GM23338 (cell line): ENCODE data around the gene OMD. TPM values are rescaled to one million over a fixed set of nuclear protein-coding genes. Genes with fewer than 3 reads are reported as not detected.

ENCODE experiments used
- ATAC-seq: fragments of 200-7000 bp; cut with Tn5 transposase; 3 replicates; pipeline ENCODE4 v1.9.1; 2020
- DNase-seq: peaks from one replicate; pipeline ENCODE4 v3.0.0-alpha.2; 2015; ENCODE audit warnings: low spot score
- H2AFZ ChIP-seq: fragments of 200-600 bp; sonication (generic); 2 replicates; pipeline ENCODE4 v1.8.0; 2016; ENCODE audit warnings: antibody characterized with exemption, mild to moderate bottlenecking, moderate library complexity
- H3F3A ChIP-seq: fragments of 200-600 bp; sonication (generic); replicated peaks from 2 replicates; pipeline ENCODE4 v1.8.0; 2017; ENCODE audit warnings: antibody characterized with exemption, mixed run types, low read depth
- H3K27ac ChIP-seq: fragments of 200-600 bp; sonication (generic); 2 replicates; pipeline ENCODE4 v1.6.1; 2016; ENCODE audit warnings: low read depth
- H3K27me3 ChIP-seq: fragments of 200-600 bp; sonication (generic); 2 replicates; pipeline ENCODE4 v1.8.0; 2016; ENCODE audit warnings: mild to moderate bottlenecking, mixed run types, moderate library complexity; ENCODE audit not compliant: insufficient read depth
- H3K36me3 ChIP-seq: fragments of 200-600 bp; sonication (generic); 2 replicates; pipeline ENCODE4 v1.8.0; 2016; ENCODE audit warnings: mild to moderate bottlenecking; ENCODE audit not compliant: insufficient read depth
- H3K4me1 ChIP-seq: fragments of 200-600 bp; sonication (generic); 2 replicates; pipeline ENCODE4 v1.8.0; 2016; ENCODE audit warnings: mild to moderate bottlenecking, moderate library complexity; ENCODE audit not compliant: insufficient read depth
- H3K4me2 ChIP-seq: fragments of 200-600 bp; sonication (generic); 2 replicates; pipeline ENCODE4 v1.7.1; 2017; ENCODE audit warnings: mixed run types
- H3K4me3 ChIP-seq: fragments of 200-600 bp; sonication (generic); 2 replicates; pipeline ENCODE4 v1.6.1; 2016; ENCODE audit warnings: mixed run types
- H3K79me2 ChIP-seq: fragments of 200-600 bp; sonication (generic); replicated peaks from 2 replicates; pipeline ENCODE4 v1.8.0; 2017; ENCODE audit warnings: mild to moderate bottlenecking; ENCODE audit not compliant: insufficient read depth
- H3K9me2 ChIP-seq: fragments of 200-600 bp; sonication (generic); 2 replicates; pipeline ENCODE4 v1.8.0; 2017; ENCODE audit not compliant: insufficient read depth
- H4K20me1 ChIP-seq: fragments of 200-600 bp; sonication (generic); replicated peaks from 2 replicates; pipeline ENCODE4 v1.8.0; 2017; ENCODE audit warnings: mild to moderate bottlenecking; ENCODE audit not compliant: insufficient read depth
- H3K27ac Mint-ChIP-seq: 2 replicates; pipeline ENCODE4 v1.8.0; 2020; ENCODE audit warnings: inconsistent platforms, mild to moderate bottlenecking, moderate library complexity, mixed read lengths
- H3K27me3 Mint-ChIP-seq: 3 replicates; pipeline ENCODE4 v1.8.0; 2022; ENCODE audit warnings: low read depth, mild to moderate bottlenecking, moderate library complexity, mixed read lengths, inconsistent platforms; ENCODE audit not compliant: insufficient read depth, poor library complexity
- H3K36me3 Mint-ChIP-seq: 3 replicates; pipeline ENCODE4 v1.8.0; 2021; ENCODE audit warnings: low read depth, mild to moderate bottlenecking, inconsistent platforms, moderate library complexity, mixed read lengths
- H3K4me1 Mint-ChIP-seq: 3 replicates; pipeline ENCODE4 v1.8.0; 2020; ENCODE audit warnings: mild to moderate bottlenecking, inconsistent platforms, mixed read lengths
- H3K4me3 Mint-ChIP-seq: 3 replicates; pipeline ENCODE4 v1.8.0; 2021; ENCODE audit warnings: moderate library complexity, mild to moderate bottlenecking, inconsistent platforms, mixed read lengths
- H3K9me3 Mint-ChIP-seq: 3 replicates; pipeline ENCODE4 v1.8.0; 2020; ENCODE audit warnings: moderate library complexity, mild to moderate bottlenecking, inconsistent platforms, mixed read lengths
- CREB1 ChIP-seq: fragments of 250-450 bp; sonication (Bioruptor Pico); IDR thresholded peaks from 2 replicates; pipeline ENCODE4 v1.5.0; 2020; ENCODE audit warnings: low read depth, mild to moderate bottlenecking, moderate library complexity
- EZH2 ChIP-seq: fragments of 200-600 bp; sonication (generic); IDR thresholded peaks from one replicate; pipeline ENCODE4 v1.8.0; 2017; ENCODE audit warnings: antibody characterized with exemption, mild to moderate bottlenecking, low read depth; ENCODE audit not compliant: unreplicated experiment
- EZH2phosphoT487 ChIP-seq: fragments of 200-600 bp; sonication (generic); IDR thresholded peaks from one replicate; pipeline ENCODE4 v1.8.1; 2018; ENCODE audit warnings: antibody characterized with exemption; ENCODE audit not compliant: unreplicated experiment
- JUNB ChIP-seq: IDR thresholded peaks from one replicate; pipeline ENCODE4 v1.6.1; 2016; ENCODE audit warnings: antibody characterized with exemption; ENCODE audit not compliant: unreplicated experiment
- NANOG ChIP-seq: IDR thresholded peaks from 2 replicates; pipeline ENCODE4 v1.6.1; 2016; ENCODE audit warnings: antibody characterized with exemption, borderline replicate concordance
- POLR2AphosphoS5 ChIP-seq: IDR thresholded peaks from 2 replicates; pipeline ENCODE4 v1.6.1; 2016; ENCODE audit warnings: antibody characterized with exemption, low read depth
- STAT1 ChIP-seq: IDR thresholded peaks from one replicate; pipeline ENCODE4 v1.6.1; 2016; ENCODE audit warnings: antibody characterized with exemption; ENCODE audit not compliant: unreplicated experiment
- ZNF114 ChIP-seq: fragments of 250-450 bp; sonication (Bioruptor Pico); IDR thresholded peaks from 2 replicates; pipeline ENCODE4 v1.5.0; 2020; ENCODE audit warnings: mild to moderate bottlenecking, moderate library complexity
- ZNF331 ChIP-seq: fragments of 250-450 bp; sonication (Bioruptor Pico); IDR thresholded peaks from 2 replicates; pipeline ENCODE4 v1.5.0; 2020; ENCODE audit warnings: low read depth, mild to moderate bottlenecking, moderate library complexity
- polyA plus RNA-seq: library from polyadenylated mRNA; unstranded; fragments of >200 nt; fragmentation: Nextera tagmentation; extraction: Ambion mirVana; gene quantifications from 2 replicates; pipeline ENCODE4 v1.2.1, GENCODE V29; 2016
- total RNA-seq: library from RNA; depleted of rRNA; stranded (reverse); fragments of >200 nt; shearing (Covaris generic); gene quantifications from 2 replicates; pipeline ENCODE4 v1.2.3, GENCODE V29; 2014
- TF ChIP-seq, protein P1 (sequence below): IDR thresholded peaks from one replicate; pipeline ENCODE4 v1.6.1; 2018; ENCODE audit warnings: antibody characterized with exemption; ENCODE audit not compliant: unreplicated experiment
- TF ChIP-seq, protein P2 (sequence below): fragments of 250-450 bp; sonication (Bioruptor Pico); IDR thresholded peaks from 2 replicates; pipeline ENCODE4 v1.5.0; 2020; ENCODE audit warnings: mild to moderate bottlenecking, moderate library complexity
- TF ChIP-seq, protein P3 (sequence below): IDR thresholded peaks from 2 replicates; pipeline ENCODE4 v1.6.1; 2016; ENCODE audit warnings: antibody characterized with exemption
- TF ChIP-seq, protein P4 (sequence below), 2 experiments: fragments of 200-600 bp in 1 of 2; sonication (generic) in 1 of 2; conservative IDR thresholded peaks; 2 replicates each; pipeline versions ENCODE4 v1.5.1 to v1.6.1; 2016 to 2017; ENCODE audit warnings: antibody characterized with exemption in 2 of 2, low read depth in 2 of 2, mild to moderate bottlenecking in 2 of 2, moderate library complexity in 1 of 2

The OMD gene
- total and polyA plus RNA-seq, 2 experiments from 2014 or later: 1.1 TPM; not detected in 1

DNA sequence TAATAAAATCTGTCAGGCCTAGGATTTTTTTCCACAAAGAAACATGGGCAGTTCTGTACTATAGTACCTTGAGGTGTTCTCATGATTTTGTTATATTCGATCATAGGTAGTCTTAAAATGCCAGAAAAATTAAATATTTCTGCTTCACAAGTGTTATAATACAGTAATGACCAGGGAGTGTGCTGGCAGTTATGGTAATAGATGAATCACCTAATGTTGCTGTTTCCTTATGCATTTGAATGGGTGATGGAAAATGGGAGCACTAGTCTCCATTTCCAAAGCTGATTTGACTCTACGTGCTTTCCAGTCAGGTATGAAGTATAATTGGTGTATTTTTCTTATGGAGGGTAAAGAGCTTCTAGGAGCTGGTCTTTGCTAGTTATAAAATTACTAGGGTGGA, 43.7 kb downstream of the OMD start:
- H3K9me3 Mint-ChIP-seq: no peaks in the 10 kb centered on the region; the same call in 2 of the 3 replicates
- H3K36me3 ChIP-seq: no peaks in the 10 kb centered on the region
- H3K79me2 ChIP-seq: no peaks in the 10 kb centered on the region
- H3K9me2 ChIP-seq: no peaks in the 10 kb centered on the region
- H4K20me1 ChIP-seq: no peaks in the 10 kb centered on the region
- no peaks in the 10 kb centered on the region for H3K27me3 Mint-ChIP-seq
- no peak overlapping the region for H3K27ac Mint-ChIP-seq
- H3K4me1 Mint-ChIP-seq: peaks cover 40% of the 10 kb centered on the region
- H3K4me2 ChIP-seq: no peak overlapping the region; the same call in 1 of the 2 replicates
- TF ChIP-seq ZNF331 (no peak), ZNF114 (CRISPR knock-in tag) (no peak), EZH2 (no peak), STAT1 (no peak), POLR2AphosphoS5 (no peak), EZH2phosphoT487 (no peak), CREB1 (no peak), NANOG (no peak), JUNB (no peak)
- TF ChIP-seq, protein P1, sequence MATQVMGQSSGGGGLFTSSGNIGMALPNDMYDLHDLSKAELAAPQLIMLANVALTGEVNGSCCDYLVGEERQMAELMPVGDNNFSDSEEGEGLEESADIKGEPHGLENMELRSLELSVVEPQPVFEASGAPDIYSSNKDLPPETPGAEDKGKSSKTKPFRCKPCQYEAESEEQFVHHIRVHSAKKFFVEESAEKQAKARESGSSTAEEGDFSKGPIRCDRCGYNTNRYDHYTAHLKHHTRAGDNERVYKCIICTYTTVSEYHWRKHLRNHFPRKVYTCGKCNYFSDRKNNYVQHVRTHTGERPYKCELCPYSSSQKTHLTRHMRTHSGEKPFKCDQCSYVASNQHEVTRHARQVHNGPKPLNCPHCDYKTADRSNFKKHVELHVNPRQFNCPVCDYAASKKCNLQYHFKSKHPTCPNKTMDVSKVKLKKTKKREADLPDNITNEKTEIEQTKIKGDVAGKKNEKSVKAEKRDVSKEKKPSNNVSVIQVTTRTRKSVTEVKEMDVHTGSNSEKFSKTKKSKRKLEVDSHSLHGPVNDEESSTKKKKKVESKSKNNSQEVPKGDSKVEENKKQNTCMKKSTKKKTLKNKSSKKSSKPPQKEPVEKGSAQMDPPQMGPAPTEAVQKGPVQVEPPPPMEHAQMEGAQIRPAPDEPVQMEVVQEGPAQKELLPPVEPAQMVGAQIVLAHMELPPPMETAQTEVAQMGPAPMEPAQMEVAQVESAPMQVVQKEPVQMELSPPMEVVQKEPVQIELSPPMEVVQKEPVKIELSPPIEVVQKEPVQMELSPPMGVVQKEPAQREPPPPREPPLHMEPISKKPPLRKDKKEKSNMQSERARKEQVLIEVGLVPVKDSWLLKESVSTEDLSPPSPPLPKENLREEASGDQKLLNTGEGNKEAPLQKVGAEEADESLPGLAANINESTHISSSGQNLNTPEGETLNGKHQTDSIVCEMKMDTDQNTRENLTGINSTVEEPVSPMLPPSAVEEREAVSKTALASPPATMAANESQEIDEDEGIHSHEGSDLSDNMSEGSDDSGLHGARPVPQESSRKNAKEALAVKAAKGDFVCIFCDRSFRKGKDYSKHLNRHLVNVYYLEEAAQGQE: no peak
- TF ChIP-seq, protein P2, sequence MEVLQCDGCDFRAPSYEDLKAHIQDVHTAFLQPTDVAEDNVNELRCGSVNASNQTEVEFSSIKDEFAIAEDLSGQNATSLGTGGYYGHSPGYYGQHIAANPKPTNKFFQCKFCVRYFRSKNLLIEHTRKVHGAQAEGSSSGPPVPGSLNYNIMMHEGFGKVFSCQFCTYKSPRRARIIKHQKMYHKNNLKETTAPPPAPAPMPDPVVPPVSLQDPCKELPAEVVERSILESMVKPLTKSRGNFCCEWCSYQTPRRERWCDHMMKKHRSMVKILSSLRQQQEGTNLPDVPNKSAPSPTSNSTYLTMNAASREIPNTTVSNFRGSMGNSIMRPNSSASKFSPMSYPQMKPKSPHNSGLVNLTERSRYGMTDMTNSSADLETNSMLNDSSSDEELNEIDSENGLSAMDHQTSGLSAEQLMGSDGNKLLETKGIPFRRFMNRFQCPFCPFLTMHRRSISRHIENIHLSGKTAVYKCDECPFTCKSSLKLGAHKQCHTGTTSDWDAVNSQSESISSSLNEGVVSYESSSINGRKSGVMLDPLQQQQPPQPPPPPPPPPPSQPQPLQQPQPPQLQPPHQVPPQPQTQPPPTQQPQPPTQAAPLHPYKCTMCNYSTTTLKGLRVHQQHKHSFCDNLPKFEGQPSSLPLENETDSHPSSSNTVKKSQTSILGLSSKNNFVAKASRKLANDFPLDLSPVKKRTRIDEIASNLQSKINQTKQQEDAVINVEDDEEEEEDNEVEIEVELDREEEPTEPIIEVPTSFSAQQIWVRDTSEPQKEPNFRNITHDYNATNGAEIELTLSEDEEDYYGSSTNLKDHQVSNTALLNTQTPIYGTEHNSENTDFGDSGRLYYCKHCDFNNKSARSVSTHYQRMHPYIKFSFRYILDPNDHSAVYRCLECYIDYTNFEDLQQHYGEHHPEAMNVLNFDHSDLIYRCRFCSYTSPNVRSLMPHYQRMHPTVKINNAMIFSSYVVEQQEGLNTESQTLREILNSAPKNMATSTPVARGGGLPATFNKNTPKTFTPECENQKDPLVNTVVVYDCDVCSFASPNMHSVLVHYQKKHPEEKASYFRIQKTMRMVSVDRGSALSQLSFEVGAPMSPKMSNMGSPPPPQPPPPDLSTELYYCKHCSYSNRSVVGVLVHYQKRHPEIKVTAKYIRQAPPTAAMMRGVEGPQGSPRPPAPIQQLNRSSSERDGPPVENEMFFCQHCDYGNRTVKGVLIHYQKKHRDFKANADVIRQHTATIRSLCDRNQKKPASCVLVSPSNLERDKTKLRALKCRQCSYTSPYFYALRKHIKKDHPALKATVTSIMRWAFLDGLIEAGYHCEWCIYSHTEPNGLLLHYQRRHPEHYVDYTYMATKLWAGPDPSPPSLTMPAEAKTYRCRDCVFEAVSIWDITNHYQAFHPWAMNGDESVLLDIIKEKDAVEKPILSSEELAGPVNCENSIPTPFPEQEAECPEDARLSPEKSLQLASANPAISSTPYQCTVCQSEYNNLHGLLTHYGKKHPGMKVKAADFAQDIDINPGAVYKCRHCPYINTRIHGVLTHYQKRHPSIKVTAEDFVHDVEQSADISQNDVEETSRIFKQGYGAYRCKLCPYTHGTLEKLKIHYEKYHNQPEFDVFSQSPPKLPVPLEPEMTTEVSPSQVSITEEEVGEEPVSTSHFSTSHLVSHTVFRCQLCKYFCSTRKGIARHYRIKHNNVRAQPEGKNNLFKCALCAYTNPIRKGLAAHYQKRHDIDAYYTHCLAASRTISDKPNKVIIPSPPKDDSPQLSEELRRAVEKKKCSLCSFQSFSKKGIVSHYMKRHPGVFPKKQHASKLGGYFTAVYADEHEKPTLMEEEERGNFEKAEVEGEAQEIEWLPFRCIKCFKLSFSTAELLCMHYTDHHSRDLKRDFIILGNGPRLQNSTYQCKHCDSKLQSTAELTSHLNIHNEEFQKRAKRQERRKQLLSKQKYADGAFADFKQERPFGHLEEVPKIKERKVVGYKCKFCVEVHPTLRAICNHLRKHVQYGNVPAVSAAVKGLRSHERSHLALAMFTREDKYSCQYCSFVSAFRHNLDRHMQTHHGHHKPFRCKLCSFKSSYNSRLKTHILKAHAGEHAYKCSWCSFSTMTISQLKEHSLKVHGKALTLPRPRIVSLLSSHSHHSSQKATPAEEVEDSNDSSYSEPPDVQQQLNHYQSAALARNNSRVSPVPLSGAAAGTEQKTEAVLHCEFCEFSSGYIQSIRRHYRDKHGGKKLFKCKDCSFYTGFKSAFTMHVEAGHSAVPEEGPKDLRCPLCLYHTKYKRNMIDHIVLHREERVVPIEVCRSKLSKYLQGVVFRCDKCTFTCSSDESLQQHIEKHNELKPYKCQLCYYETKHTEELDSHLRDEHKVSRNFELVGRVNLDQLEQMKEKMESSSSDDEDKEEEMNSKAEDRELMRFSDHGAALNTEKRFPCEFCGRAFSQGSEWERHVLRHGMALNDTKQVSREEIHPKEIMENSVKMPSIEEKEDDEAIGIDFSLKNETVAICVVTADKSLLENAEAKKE (CRISPR knock-in tag): no peak
- TF ChIP-seq, protein P3, sequence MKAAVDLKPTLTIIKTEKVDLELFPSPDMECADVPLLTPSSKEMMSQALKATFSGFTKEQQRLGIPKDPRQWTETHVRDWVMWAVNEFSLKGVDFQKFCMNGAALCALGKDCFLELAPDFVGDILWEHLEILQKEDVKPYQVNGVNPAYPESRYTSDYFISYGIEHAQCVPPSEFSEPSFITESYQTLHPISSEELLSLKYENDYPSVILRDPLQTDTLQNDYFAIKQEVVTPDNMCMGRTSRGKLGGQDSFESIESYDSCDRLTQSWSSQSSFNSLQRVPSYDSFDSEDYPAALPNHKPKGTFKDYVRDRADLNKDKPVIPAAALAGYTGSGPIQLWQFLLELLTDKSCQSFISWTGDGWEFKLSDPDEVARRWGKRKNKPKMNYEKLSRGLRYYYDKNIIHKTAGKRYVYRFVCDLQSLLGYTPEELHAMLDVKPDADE: no peak
- TF ChIP-seq, protein P4, sequence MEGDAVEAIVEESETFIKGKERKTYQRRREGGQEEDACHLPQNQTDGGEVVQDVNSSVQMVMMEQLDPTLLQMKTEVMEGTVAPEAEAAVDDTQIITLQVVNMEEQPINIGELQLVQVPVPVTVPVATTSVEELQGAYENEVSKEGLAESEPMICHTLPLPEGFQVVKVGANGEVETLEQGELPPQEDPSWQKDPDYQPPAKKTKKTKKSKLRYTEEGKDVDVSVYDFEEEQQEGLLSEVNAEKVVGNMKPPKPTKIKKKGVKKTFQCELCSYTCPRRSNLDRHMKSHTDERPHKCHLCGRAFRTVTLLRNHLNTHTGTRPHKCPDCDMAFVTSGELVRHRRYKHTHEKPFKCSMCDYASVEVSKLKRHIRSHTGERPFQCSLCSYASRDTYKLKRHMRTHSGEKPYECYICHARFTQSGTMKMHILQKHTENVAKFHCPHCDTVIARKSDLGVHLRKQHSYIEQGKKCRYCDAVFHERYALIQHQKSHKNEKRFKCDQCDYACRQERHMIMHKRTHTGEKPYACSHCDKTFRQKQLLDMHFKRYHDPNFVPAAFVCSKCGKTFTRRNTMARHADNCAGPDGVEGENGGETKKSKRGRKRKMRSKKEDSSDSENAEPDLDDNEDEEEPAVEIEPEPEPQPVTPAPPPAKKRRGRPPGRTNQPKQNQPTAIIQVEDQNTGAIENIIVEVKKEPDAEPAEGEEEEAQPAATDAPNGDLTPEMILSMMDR (conservative IDR thresholded peaks at IDR 0.05; ENCODE audit: low read depth in 2 of 2): no peak
- no peaks in the 10 kb centered on the region for H3F3A ChIP-seq
- no peak overlapping the region for H3K4me3 Mint-ChIP-seq
- DNase-seq (no peak), ATAC-seq (no peak)
- H3K36me3 Mint-ChIP-seq: no peaks in the 10 kb centered on the region
- H3K4me3 ChIP-seq: no peak overlapping the region
- no peak overlapping the region for H2AFZ ChIP-seq
- no peaks in the 10 kb centered on the region for H3K27me3 ChIP-seq
- H3K4me1 ChIP-seq: peaks cover 48% of the 10 kb centered on the region
- no peak overlapping the region for H3K27ac ChIP-seq
